HepG2 (cell line): ENCODE data around the gene HSD17B11. TPM values are rescaled to one million over a fixed set of nuclear protein-coding genes. Genes with fewer than 3 reads are reported as not detected.

Experiments
- ATAC-seq: fragments of 200-7000 bp; cut with Tn5 transposase; 3 replicates; pipeline ENCODE4 v1.9.1; 2020; ENCODE audit warnings: mild to moderate bottlenecking, moderate library complexity
- BruUV-seq: library from RNA; stranded (reverse); fragments of 400-500 nt; replicated peaks from 2 replicates; lab custom pipeline; 2021; lab: Mats Ljungman, UMichigan
- CTCF ChIA-PET: fragments of 300-600 bp; formaldehyde crosslinking; extraction: SDS; loops from one replicate; lab custom pipeline; 2021; ENCODE audit warnings: low total read pairs, inconsistent platforms, low intra/inter-chr PET ratio; lab: Yijun Ruan, JAX
- POLR2A ChIA-PET: fragments of 350-600 bp; sonication (Branson Sonifier 250); formaldehyde crosslinking; loops from one replicate; lab custom pipeline; 2020; ENCODE audit warnings: antibody characterized with exemption, inconsistent platforms; lab: Yijun Ruan, JAX
- DNase-seq: peaks from one replicate; pipeline ENCODE4 v3.0.0-alpha.2; 2015; ENCODE audit warnings: low spot score
- FAIRE-seq: peaks from 3 replicates; lab custom pipeline; 2011; peaks lifted over from hg19 to GRCh38; lab: Jason Lieb, UNC
- H2AFZ ChIP-seq: one replicate; pipeline ENCODE4 v1.6.1; 2011; ENCODE audit warnings: low read length, inconsistent platforms
- H3K27ac ChIP-seq: fragments of 300-600 bp; 3 replicates; pipeline ENCODE4 v1.8.0; 2011; ENCODE audit warnings: mixed run types, mild to moderate bottlenecking, mixed read lengths, low read length, inconsistent platforms; ENCODE audit not compliant: insufficient read depth; ENCODE audit errors: extremely low read length
- H3K27me3 ChIP-seq, 2 experiments: fragments of 200-600 bp in 1 of 2; 2 replicates in 1 of 2; 3 replicates in 1 of 2; pipeline versions ENCODE4 v1.6.0 to v1.8.0; 2011; ENCODE audit warnings: low read length in 2 of 2, mild to moderate bottlenecking in 2 of 2, moderate library complexity in 2 of 2, inconsistent platforms in 1 of 2; ENCODE audit not compliant: insufficient read depth in 2 of 2, control insufficient read depth in 1 of 2
- H3K36me3 ChIP-seq, 2 experiments: fragments of 200-600 bp in 1 of 2; replicated peaks in 1 of 2; 2 replicates in 1 of 2; 3 replicates in 1 of 2; pipeline versions ENCODE4 v1.5.1 to v1.8.0; 2011; ENCODE audit warnings: low read length in 2 of 2, inconsistent platforms in 1 of 2; ENCODE audit not compliant: insufficient read depth in 2 of 2, control insufficient read depth in 1 of 2
- H3K4me1 ChIP-seq: 2 replicates; pipeline ENCODE4 v1.5.1; 2012; ENCODE audit warnings: low read length, inconsistent platforms; ENCODE audit not compliant: insufficient read depth
- H3K4me2 ChIP-seq: 2 replicates; pipeline ENCODE4 v1.6.0; 2011; ENCODE audit warnings: low read depth, low read length, inconsistent platforms
- H3K4me3 ChIP-seq, 3 experiments: fragments of 200-600 bp in 1 of 3; sonication (generic), shearing (Covaris generic) in 1 of 3; replicated peaks in 1 of 3; 2 replicates each; pipeline ENCODE4 v1.5.1; 2011 to 2016; ENCODE audit warnings: low read length in 3 of 3, inconsistent platforms in 2 of 3, low read depth in 2 of 3, mild to moderate bottlenecking in 2 of 3, control low read depth in 1 of 3, mixed read lengths in 1 of 3; ENCODE audit not compliant: insufficient read depth in 1 of 3
- H3K79me2 ChIP-seq: one replicate; pipeline ENCODE4 v1.6.1; 2011; ENCODE audit warnings: low read length, inconsistent platforms; ENCODE audit not compliant: insufficient read depth
- H3K9ac ChIP-seq: 2 replicates; pipeline ENCODE4 v1.6.0; 2011; ENCODE audit warnings: mild to moderate bottlenecking, low read depth, low read length, inconsistent platforms; ENCODE audit not compliant: insufficient read depth
- H3K9me3 ChIP-seq: 2 replicates; pipeline ENCODE4 v1.5.1; 2012; ENCODE audit warnings: mild to moderate bottlenecking, low read length
- H4K20me1 ChIP-seq: 2 replicates; pipeline ENCODE4 v1.6.0; 2011; ENCODE audit warnings: inconsistent platforms, mild to moderate bottlenecking, low read length, moderate library complexity; ENCODE audit not compliant: insufficient read depth
- HINFP ChIP-seq: sonication (generic); formaldehyde crosslinking; IDR thresholded peaks from 2 replicates; pipeline ENCODE4 v1.4.0; 2020; ENCODE audit warnings: low read depth, mild to moderate bottlenecking, missing genetic modification reagents
- HOXA7 ChIP-seq: sonication (generic); formaldehyde crosslinking; IDR thresholded peaks from 2 replicates; pipeline ENCODE4 v1.8.1; 2022; ENCODE audit warnings: mild to moderate bottlenecking, missing genetic modification reagents, moderate library complexity
- MLLT10 ChIP-seq: sonication (generic); formaldehyde crosslinking; IDR thresholded peaks from 2 replicates; pipeline ENCODE4 v1.4.0; 2020; ENCODE audit warnings: missing genetic modification reagents
- RFX3 ChIP-seq: IDR thresholded peaks from 2 replicates; pipeline ENCODE4 v1.6.1; 2016; ENCODE audit warnings: missing biosample characterization, missing genetic modification reagents
- SATB2 ChIP-seq: sonication (generic); formaldehyde crosslinking; IDR thresholded peaks from 2 replicates; pipeline ENCODE4 v1.5.0; 2020; ENCODE audit warnings: missing genetic modification reagents
- ZNF572 ChIP-seq: sonication (generic); formaldehyde crosslinking; IDR thresholded peaks from 2 replicates; pipeline ENCODE4 v1.5.1; 2020; ENCODE audit warnings: mild to moderate bottlenecking, missing genetic modification reagents
- ZNF776 ChIP-seq: sonication (generic); formaldehyde crosslinking; IDR thresholded peaks from 2 replicates; pipeline ENCODE4 v1.4.0; 2020; ENCODE audit warnings: mild to moderate bottlenecking, missing genetic modification reagents
- ZSCAN12 ChIP-seq: sonication (generic); formaldehyde crosslinking; IDR thresholded peaks from 2 replicates; pipeline ENCODE4 v1.9.0; 2021; ENCODE audit warnings: mild to moderate bottlenecking, missing genetic modification reagents
- WGBS: methylation state at CpG from one replicate; pipeline ENCODE4 v1.1.6; 2017; ENCODE audit warnings: low lambda C conversion rate; 5-methylcytosine and 5-hydroxymethylcytosine counted together
- in situ Hi-C: cut with HindIII; loops from 2 replicates; pipeline ENCODE4 v1.10.0; 2017; ENCODE audit warnings: low pct_unique_long_range_greater_than_20kb; ENCODE audit not compliant: extremely low pct_ligation_motif_present
- intact Hi-C: fragments of 100-400 bp; cut with micrococcal nuclease; formaldehyde crosslinking; loops from one replicate; pipeline ENCODE4 v1.10.0; 2022; ENCODE audit not compliant: unreplicated experiment
- polyA plus RNA-seq, 8 experiments: library from polyadenylated mRNA; depleted of rRNA in 3 of 8; stranded (reverse) in 7 of 8; unstranded in 1 of 8; fragments of >200 nt; fragmentation: Illumina TruSeq in 4 of 8; extraction: Trizol in 4 of 8; gene quantifications; 2 replicates each; pipeline versions ENCODE4 v1.2.1 to v1.2.3, GENCODE V29; 2011 to 2016; ENCODE audit warnings: low read depth in 4 of 8, missing spikeins in 1 of 8, mixed read lengths in 1 of 8; ENCODE audit not compliant: insufficient read depth in 1 of 8
- total RNA-seq, 5 experiments: library from RNA; depleted of rRNA; stranded (reverse); fragments of >200 nt; fragmentation: Illumina TruSeq; extraction: Trizol; gene quantifications; 2 replicates each; pipeline ENCODE4 v1.2.3, GENCODE V29; 2016; ENCODE audit warnings: low read depth in 1 of 5
- TF ChIP-seq, protein P1 (sequence below): sonication (generic); formaldehyde crosslinking; IDR thresholded peaks from 2 replicates; pipeline ENCODE4; 2020; ENCODE audit warnings: missing genetic modification reagents, mild to moderate bottlenecking, borderline replicate concordance

HSD17B11 gene
- total and polyA plus RNA-seq, 2 of the 13 experiments (the other 11 are each of a cell fraction or from before 2014, with no cell fraction given) = 121 to 158 TPM

- FAIRE-seq (no peak), DNase-seq (no peak), ATAC-seq (no peak; the same call in 2 of the 3 replicates)
- H3K79me2 ChIP-seq = no peaks in the 10 kb centered on the region
- H4K20me1 ChIP-seq = no peaks in the 10 kb centered on the region
- CTCF ChIA-PET = interaction anchor here (1.3 to 2.3 kb wide), 2 partner anchors 85 to 111 kb away, joined by 3 to 19 read pairs; no protein-coding TSS in a partner anchor
- TF ChIP-seq ZNF572 (CRISPR knock-in tag) = no peak
- TF ChIP-seq, protein P1, sequence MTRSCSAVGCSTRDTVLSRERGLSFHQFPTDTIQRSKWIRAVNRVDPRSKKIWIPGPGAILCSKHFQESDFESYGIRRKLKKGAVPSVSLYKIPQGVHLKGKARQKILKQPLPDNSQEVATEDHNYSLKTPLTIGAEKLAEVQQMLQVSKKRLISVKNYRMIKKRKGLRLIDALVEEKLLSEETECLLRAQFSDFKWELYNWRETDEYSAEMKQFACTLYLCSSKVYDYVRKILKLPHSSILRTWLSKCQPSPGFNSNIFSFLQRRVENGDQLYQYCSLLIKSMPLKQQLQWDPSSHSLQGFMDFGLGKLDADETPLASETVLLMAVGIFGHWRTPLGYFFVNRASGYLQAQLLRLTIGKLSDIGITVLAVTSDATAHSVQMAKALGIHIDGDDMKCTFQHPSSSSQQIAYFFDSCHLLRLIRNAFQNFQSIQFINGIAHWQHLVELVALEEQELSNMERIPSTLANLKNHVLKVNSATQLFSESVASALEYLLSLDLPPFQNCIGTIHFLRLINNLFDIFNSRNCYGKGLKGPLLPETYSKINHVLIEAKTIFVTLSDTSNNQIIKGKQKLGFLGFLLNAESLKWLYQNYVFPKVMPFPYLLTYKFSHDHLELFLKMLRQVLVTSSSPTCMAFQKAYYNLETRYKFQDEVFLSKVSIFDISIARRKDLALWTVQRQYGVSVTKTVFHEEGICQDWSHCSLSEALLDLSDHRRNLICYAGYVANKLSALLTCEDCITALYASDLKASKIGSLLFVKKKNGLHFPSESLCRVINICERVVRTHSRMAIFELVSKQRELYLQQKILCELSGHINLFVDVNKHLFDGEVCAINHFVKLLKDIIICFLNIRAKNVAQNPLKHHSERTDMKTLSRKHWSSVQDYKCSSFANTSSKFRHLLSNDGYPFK = no peak
- no peak for TF ChIP-seq HINFP (CRISPR knock-in tag)
- no peak for TF ChIP-seq ZSCAN12 (CRISPR knock-in tag)
- no peak for TF ChIP-seq HOXA7 (CRISPR knock-in tag)
- no peak for TF ChIP-seq ZNF776 (CRISPR knock-in tag)
- no peak for TF ChIP-seq MLLT10 (CRISPR knock-in tag)
- no peak for TF ChIP-seq RFX3 (CRISPR knock-in tag)
- no peak for TF ChIP-seq SATB2
- in situ Hi-C loops = no loop called here
- H3K4me3 ChIP-seq = no peak overlapping the region
- intact Hi-C loops = loop anchor here (5.0 kb wide), 2 partner anchors 82 to 113 kb away; no protein-coding TSS in a partner anchor
- no peaks in the 10 kb centered on the region for H3K27me3 ChIP-seq
- no peak overlapping the region for H3K27ac ChIP-seq
- H3K4me1 ChIP-seq = no peaks in the 10 kb centered on the region
- H2AFZ ChIP-seq = no peak overlapping the region
- BruUV-seq = no TSS peak
- no peak overlapping the region for H3K9ac ChIP-seq
- POLR2A ChIA-PET = no interaction called here
- H3K9me3 ChIP-seq = no peaks in the 10 kb centered on the region
- H3K36me3 ChIP-seq = peaks cover 16 to 48% of the 10 kb centered on the region in 2 experiments
- WGBS = 96% methylated on average over 7 of the region's 7 CpGs
- no peak overlapping the region for H3K4me2 ChIP-seq
Observed at GRCh38 chr4:87354168-87355102, 36.6 kb downstream of the HSD17B11 start.
